Panc1 (cell line): Measurements from ENCODE around the gene MAGI1.

ENCODE experiments used
- POLR2AphosphoS5 ChIP-seq: IDR thresholded peaks from 2 replicates; pipeline ENCODE4 v1.6.1; 2012; ENCODE audit warnings: mild to moderate bottlenecking, low read depth, low read length, moderate library complexity
- REST ChIP-seq, 2 experiments: IDR thresholded peaks; 2 replicates each; pipeline ENCODE4 v1.6.1; 2011 to 2012; ENCODE audit warnings: low read depth in 2 of 2, control low read depth in 1 of 2, low read length in 1 of 2, mild to moderate bottlenecking in 1 of 2, moderate library complexity in 1 of 2; ENCODE audit not compliant: insufficient read depth in 1 of 2
- SIN3A ChIP-seq: IDR thresholded peaks from 2 replicates; pipeline ENCODE4 v1.6.1; 2012; ENCODE audit warnings: low read depth, mild to moderate bottlenecking, low read length, moderate library complexity, borderline replicate concordance; ENCODE audit not compliant: insufficient read depth
- TF ChIP-seq, protein P1 (sequence below): fragments of 450-650 bp; IDR thresholded peaks from 2 replicates; pipeline ENCODE4 v1.5.1; 2017; ENCODE audit warnings: mild to moderate bottlenecking

DNA sequence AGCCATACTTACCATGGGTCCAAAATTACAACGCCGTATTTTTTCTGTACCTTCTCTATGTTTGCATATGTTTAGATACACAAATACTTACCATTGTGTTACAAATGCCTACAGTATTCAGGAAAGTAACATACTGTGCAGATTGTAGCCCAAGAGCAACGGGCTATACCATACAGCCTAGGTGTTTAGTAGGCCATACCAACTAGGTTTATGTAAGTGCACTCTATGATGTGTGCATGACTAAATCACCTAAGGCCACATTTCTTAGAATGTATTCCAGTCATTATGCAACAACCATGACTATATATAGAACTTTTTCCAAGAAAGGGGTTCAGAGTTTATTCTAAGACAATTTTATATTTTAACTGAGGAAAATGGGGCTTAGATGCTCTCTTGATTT, 411.7 kb downstream of the MAGI1 start:
- TF ChIP-seq, protein P1, sequence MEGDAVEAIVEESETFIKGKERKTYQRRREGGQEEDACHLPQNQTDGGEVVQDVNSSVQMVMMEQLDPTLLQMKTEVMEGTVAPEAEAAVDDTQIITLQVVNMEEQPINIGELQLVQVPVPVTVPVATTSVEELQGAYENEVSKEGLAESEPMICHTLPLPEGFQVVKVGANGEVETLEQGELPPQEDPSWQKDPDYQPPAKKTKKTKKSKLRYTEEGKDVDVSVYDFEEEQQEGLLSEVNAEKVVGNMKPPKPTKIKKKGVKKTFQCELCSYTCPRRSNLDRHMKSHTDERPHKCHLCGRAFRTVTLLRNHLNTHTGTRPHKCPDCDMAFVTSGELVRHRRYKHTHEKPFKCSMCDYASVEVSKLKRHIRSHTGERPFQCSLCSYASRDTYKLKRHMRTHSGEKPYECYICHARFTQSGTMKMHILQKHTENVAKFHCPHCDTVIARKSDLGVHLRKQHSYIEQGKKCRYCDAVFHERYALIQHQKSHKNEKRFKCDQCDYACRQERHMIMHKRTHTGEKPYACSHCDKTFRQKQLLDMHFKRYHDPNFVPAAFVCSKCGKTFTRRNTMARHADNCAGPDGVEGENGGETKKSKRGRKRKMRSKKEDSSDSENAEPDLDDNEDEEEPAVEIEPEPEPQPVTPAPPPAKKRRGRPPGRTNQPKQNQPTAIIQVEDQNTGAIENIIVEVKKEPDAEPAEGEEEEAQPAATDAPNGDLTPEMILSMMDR: no peak
- TF ChIP-seq REST (IDR thresholded peaks at IDR 0.05; ENCODE audit: insufficient read depth in 1 of 2, low read depth in 2 of 2, low read length in 1 of 2): no peak
- no peak for TF ChIP-seq SIN3A
- no peak for TF ChIP-seq POLR2AphosphoS5
